ENCODE data around the gene RUFY4.

DNA sequence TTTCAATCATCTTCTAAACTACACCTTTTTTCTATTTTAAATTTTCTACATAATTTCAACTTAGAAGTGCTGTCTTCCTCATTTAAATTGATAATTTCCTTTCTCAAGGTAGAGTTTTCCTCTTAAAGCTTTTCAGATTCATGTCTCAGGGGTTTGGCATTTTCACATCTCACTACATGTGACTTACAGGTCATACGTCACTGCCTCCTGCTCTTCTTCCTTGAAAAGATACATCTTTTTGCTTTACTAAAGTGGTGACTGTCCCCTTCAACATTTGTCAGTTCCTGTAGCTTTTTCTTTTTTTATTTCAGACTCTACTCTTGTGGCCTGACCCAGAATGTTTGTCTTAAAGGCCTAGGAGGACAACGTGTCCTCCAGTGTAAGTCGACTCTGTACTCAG is 17.1 kb upstream of the RUFY4 start:
- TF ChIP-seq, protein P1, sequence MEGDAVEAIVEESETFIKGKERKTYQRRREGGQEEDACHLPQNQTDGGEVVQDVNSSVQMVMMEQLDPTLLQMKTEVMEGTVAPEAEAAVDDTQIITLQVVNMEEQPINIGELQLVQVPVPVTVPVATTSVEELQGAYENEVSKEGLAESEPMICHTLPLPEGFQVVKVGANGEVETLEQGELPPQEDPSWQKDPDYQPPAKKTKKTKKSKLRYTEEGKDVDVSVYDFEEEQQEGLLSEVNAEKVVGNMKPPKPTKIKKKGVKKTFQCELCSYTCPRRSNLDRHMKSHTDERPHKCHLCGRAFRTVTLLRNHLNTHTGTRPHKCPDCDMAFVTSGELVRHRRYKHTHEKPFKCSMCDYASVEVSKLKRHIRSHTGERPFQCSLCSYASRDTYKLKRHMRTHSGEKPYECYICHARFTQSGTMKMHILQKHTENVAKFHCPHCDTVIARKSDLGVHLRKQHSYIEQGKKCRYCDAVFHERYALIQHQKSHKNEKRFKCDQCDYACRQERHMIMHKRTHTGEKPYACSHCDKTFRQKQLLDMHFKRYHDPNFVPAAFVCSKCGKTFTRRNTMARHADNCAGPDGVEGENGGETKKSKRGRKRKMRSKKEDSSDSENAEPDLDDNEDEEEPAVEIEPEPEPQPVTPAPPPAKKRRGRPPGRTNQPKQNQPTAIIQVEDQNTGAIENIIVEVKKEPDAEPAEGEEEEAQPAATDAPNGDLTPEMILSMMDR (IDR thresholded peaks at IDR 0.05 in 4 of 5, conservative IDR thresholded peaks at IDR 0.05 in 1 of 5), result no peak
- no peak for TF ChIP-seq POLR2A (IDR thresholded peaks at IDR 0.05)
